HG02623 (cell line): ENCODE results near the gene ZFAND3.
"Not testable (repeated sequence)": the region's sequence is repeated elsewhere in the genome, so short reads cannot be mapped to it uniquely, and the experiment has no call there.

ENCODE experiments used
- ATAC-seq: cut with Tn5 transposase; IDR thresholded peaks from one replicate; pipeline ENCODE4 v1.9.1; 2021; ENCODE audit warnings: moderate library complexity; ENCODE audit not compliant: unreplicated experiment

The ZFAND3 gene

DNA sequence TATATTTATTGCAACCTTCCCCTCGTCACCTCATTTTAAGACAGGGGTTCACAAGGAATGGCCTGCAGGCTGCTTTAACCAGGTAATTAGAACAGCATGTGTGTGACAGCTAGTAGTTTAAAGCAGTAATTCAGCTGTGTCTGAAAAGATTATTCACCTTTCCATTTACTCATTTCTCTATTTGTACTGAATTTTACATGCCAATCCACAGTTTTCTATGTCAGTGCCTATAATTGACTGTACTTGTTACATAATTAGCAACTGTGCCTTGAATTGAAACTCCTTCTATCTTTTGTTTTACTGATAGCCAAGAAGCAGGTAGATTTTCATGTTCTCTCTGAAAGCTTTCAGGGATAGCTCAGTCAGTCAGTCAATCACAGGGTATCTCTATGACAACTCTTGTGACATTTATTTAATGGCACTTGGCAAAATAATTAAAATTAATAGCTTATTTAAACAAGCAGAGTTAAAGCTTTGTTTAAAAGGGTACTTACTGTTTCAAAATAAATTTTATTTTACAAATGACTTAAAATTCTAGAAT, 214.0 kb downstream of the ZFAND3 start:
- ATAC-seq, result no peak

DNA sequence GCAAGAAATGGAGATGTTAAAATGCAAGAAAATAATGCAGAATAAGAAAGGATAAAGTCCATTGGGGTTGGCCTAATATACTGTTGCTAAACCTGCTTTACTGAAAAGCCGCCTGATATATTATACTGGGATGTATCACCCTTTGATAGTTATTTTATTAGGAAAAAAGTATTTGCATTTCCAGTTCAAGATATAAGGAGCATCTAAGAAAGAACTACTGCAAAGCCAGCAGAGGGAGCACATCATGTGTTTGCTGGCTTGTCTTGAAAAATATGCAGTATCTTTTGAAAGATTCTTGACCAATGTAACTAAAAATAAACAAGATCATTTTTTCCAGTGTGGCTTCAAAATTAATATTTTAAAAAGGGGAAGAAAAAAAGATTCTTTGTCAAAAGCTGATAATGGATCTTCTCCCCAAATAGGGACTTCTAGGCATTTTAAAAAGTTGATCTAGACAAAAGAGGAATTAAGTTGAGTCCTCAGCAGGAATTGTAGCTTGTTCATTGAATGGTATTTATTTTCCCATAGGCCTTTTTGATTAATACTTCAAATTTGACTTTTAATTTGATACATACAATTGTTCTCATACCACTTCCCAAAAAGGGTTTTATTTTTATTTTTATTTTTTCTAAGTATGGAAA, 214.9 kb downstream of the ZFAND3 start:
- ATAC-seq, result no peak

DNA sequence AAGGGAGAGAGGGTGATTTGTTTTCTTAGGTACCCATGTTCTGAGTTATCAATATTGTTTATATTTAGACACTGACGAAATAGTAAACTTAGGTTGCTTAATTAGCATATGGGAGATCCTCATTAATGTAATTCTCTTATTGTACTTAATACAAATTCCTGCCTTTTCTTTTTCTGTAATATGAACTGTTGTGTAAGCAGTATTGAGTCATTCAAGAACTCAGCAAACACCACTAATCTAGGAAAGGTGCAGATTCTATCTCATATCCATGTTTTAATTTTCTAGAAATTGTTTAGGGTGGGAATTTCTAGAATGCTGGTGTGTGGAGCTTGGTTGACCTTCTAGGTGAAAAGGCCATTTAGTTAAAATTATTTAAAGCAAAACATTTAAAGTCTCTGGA, 216.0 kb downstream of the ZFAND3 start:
- ATAC-seq, result no peak

DNA sequence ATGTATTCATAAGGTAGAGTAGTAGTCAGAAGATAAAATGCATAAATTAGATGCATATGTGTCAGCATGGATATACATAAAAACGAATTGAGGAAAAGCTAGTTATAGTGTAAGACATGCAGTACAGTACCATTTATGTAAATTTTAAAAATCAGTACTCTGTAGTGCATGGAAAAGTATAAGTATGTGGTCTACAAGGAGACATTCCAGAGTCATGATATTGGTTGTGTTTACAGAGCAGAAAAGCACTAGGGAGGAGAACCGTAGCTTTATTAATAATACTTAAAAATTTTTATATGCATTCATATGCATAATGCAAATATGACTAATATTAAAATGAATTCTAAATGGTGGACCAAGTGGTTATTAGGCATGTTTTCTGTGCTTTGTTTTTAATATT, 220.0 kb downstream of the ZFAND3 start:
- ATAC-seq, result no peak

DNA sequence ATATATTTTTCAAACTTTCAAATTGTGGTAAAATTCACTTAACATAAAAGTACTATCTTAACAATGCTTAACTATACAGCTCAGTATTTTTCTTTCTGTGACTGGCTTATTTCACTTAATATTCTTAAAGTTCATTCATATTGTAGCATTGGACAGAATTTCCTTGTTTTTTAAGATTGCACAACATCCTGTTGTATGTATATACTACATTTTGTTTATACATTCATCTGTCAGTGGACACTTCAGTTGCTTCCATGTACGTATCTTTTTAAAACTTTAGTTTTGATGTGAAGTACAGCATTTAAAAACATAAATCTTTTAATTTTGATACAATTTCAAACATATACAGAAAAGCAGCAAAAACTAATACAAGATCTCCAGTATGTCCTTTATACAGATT, 220.7 kb downstream of the ZFAND3 start:
- no peak for ATAC-seq

DNA sequence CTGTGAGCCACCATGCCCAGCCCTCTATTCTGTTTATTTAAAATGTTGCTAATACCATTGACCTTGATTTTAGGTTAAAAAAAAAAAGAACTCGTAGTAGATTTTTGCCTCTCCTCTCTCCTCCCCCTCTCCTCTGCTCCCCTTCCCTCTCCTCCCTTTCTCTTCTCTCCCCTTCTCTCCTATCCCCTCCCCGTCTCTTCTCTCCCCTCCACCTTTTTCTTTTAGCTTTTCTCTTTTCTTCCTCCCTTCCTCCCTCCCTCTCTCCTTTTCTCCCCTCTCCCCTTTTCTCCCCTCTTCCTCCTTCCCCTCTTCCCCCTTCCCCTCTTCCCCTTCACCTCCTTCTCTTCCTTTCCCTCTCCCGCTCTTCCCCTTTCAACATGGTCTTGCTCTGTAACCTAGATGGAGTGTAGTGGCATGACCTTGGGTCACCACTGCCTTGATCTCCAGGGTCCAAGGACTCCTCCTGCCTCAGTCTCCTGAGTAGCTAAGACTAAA, 223.8 kb downstream of the ZFAND3 start:
- ATAC-seq, result no peak

DNA sequence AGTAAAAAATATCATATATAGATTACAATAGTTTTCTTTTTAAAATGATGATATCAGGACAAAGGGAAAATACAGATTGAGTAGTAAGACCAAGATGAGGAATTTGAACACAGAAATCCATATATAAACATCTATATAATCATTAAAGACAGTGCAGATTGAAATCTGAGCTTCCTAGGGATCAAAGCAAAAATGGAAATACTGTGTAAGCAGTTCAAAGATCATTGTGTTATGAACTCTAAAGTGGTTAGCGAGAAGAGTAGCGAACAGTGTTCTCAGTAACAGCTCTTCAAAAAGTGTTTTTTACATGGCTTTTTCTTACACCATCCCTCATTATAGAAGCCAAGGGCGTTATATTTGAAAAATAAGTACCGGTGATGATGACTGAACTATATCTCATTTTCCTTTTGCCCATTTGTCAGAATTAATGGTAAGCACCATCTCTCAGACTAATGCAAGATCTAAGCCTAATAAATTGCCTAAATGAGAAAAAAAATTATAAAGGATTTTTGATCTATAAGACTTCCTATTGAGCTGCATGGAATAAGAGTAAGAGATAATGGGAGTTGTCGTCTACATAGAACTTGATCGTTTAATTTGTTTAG, 226.3 kb downstream of the ZFAND3 start:
- ATAC-seq, result no peak

DNA sequence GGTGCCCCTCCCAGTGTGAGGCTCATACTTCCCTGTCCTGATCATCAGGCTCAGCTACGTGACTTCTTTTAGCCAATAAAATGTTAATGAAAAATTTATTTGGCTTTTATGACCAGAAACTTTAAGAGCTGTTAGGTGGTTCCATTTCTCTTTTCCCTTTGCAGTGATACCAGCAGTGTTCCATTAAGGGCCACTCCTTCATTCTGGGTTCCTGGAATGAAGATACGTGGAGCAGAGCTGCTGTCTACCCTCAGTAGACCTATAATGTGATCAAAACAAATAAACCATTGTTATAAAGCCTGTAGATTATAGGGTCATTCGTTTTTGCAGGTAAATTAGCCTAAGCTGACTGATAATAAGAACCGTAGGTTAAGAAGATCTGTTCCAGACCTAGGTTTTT, 228.0 kb downstream of the ZFAND3 start:
- no peak for ATAC-seq

DNA sequence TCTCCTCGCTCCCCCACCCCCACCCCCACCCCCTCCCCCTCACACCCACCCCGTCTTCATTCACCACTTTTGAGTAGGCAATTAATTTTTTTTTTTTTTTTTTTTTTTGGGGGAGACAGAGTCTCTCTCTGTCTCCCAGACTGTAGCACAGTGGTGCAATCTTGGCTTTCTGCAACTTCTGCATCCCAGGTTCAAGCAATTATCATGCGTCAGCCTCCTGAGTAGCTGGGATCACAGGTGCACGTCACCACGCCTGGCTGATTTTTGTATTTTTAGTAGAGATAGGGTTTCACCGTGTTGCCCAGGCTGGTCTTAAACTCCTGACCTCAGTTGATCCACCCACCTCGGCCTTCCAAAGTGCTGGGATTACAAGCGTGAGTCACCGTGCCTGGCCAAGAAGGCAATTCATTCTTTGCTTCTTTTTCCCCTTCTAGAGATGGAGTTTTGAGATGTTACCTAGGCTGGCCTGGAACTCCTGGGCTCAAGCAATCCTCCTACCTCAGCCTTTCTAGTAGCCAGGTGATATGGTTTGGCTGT, 230.4 kb downstream of the ZFAND3 start:
- ATAC-seq, result not testable (repeated sequence)

DNA sequence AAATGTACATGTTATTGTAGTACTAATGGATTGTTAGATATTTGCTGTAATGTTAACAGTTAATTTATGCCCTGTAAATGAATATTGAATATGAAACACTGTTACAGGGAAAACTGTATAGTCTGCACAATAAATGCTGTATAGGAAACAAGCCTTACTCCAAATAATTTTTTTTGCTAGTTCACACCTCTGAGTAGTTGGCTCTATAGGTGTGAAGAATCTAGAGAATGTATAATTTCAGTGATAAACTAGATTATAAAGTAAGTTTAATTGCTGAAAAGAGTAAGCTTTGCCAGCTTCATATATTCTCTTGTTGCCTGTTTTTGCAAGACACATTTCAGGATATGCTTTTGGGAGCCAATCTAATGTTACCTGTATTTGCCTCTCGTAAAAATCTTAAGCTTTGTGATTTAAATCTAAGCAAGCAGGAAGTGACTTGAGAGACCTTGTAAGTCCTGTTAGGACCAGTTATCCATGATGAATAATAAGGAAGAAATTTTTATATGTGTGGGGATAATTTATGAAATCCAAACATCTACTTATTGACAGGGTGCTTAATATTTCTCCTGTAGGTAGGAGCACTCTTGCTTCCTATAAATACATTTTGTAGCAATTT, 232.4 kb downstream of the ZFAND3 start:
- no peak for ATAC-seq

DNA sequence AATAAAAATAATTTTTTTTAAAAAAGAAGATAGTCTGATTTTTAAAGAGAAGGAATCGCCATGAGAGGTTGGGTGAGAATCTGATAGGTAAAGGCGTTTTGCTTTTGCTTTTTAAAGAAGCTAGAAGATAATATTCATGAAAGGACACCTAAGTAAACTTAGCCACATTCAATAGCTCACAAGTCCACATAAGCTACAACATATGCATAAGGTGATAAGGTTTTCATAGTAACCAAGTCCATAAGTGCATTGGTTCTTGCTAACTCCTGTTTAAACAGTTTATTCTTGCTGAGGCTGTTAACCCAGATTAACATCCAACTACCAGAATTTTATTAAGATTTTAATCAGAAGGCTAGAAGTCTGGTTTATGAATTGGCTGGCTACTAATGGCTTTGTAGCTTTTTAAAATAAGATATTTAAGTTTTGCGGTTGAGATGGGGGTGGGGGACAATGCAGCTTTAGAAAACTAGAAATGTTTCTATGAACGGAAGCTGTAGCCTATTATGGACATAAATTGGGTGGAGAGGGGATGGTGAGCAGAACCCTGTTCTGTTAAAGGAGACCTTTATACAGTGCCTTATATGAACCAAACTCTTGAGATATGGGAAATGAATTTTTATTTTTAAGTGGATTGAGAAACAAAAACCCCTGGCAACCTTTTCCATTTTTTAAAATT, 235.1 kb downstream of the ZFAND3 start:
- no peak for ATAC-seq

DNA sequence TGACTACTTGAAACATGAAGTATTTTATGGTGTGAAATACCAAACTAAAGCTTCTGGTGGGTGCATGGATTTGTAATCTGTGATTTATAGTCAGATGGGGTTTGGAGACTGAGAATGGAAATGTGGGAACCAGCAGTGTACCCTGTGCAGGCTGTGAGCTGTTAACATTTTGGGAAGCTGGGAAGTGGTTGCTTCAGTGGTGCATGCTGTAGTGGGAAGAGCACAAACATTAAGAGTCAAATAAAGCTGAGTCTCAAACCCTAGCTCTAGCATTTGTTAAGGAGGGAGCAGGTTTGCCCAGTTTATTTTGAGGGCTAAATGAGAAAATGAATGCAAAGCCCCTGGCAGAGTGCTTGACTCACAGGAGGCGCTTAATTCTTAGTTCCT, 235.7 kb downstream of the ZFAND3 start:
- no peak for ATAC-seq

DNA sequence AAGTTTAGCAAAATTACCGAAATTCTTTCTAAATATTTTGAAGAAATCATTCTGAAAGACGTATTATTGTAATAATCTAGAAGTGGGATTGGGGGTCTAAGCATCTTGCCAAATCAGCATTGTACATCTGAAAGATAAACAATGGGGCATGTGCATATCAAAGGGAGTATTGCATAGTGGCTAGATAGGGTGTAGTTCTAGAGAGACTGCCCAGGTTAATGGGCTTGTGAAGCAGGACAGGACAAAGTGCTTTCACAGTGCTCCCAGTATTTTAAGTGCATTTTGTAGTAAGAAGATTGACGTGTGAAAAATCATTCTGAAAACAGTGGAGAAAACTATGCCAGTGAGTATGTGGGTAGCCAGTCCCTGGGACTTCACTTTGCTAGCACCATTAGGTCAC, 236.8 kb downstream of the ZFAND3 start:
- ATAC-seq, result no peak

DNA sequence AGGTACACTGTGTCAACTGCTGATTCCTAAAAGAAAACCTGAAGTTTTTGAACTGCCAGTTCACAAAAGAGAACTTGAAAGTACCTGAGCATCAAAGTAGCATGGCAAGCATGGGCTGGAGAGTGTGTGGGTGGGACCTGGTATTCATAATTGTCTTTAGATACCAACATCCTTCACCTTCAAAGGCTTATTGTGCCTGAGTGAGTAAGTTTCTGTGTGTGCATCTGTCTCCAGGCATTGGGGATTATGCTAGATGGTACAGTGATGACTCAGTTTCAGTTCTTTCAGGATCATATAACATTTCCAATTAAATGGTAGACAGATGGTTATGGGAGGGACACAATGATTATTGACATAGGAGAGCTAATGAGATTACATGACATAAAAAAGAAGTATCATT, 238.5 kb downstream of the ZFAND3 start:
- no peak for ATAC-seq

DNA sequence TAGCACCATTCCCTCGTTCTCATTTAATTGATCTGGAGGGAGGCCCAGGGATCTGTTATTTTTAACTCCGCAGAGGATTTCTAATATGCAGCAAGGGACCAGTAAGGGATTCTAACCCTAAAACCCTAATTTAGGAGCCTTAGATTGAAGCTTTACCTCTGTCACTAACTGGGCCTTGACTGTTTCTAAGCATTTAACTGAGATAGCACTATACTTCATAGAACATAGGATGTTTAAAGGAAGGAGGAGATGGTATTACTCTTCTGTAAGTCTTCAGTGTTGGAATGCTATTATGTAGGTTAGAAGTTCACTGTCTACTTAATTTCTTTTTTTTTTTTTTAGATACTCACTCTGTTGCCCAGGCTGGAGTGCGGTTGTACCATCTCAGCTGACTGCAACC, 242.5 kb downstream of the ZFAND3 start:
- ATAC-seq, result no peak

DNA sequence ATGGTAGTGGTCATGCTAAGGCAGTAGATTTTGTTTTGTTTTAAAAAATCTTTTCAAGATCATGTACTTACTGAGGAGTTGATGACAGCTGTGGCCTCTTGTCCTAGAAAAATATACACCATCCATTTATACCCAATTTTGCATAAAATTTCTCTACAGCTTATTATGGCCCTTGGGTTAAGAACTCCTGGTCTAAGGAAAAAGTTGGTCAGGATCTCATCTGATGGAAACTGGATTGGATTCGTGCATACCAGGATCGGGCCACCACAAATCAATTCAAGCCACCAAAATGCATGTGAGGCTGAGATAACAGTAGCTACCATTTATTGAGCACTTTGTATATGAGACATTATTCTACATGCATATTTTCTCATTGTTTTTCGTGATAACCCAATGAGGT, 244.4 kb downstream of the ZFAND3 start:
- no peak for ATAC-seq

DNA sequence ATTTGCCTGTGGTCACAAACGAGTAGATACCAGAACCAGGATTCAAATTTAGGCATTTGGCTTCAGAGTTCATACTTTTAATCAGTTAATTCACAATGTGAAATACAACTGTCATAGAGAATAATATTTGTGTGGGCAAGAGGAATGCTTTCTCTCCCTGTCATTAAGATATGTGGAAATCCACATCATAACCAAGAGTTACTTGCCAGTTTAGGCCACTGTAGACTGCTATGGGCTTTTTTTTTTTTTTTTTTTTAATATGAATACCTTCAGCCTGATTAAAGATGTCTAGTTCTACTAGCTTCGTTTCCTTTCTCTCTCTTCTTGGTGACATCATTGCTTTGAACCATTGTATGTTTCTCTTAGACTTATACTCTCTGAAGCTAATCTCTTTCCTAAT, 244.9 kb downstream of the ZFAND3 start:
- ATAC-seq, result no peak

DNA sequence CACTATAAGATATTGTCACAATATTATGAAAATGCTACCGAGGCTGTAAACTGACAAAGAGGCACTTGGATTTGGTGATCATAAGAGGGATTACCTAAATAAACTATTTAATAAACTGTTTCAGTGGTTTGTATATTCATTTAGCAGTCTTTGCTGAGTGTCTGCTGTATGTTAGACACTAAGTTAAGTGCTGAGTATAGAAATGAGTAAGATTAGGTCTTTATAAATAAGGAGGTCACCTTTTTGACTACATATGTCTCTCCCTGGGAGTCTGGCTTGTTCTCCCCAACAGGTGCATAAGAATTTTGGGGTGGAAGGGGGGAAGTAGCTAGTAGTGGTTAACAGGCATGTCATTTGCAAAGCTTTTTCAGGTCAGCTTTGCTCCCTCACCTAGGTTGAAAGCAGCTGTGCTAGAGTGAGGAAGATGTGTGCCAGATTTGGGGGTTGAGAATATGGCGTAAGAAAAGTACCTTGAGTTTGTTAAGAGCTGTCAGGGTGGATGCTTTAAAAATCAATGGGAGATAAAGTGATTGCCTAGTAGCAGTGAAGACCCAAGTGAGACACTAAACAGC, 246.3 kb downstream of the ZFAND3 start:
- no peak for ATAC-seq

DNA sequence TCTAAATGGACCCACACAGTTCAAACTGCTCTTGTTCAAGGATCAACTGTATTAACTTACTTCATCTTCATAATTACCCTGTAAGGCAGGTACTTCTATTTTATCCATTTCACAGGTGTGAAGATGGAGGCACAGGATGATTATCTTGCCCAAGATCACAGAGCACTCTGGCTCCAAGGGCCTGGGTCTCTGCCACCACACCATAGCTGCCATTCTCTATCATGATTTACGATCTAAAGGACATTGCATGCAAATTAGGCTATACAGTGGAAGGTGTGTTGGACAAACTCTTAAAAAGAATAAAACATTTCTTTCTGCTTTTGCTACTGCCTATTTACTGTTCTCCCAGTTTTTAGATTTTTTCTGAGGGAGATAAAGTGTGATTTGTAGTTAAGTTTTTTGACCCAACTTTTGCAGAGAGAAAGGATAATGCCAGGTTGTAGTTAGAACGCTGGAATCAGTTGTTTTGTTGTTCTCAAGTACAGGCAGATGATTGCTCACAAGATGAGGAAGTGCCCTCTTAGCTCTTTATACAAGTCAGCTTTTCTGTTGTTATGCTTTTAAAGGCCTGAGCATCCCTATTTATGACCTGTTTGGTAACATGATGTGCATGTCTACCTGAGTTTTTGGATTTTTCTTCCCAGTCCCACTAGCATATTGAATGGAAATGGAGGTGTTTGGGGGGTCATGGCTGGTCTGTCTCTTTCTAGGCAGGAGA, 247.9 kb downstream of the ZFAND3 start:
- ATAC-seq, result no peak

DNA sequence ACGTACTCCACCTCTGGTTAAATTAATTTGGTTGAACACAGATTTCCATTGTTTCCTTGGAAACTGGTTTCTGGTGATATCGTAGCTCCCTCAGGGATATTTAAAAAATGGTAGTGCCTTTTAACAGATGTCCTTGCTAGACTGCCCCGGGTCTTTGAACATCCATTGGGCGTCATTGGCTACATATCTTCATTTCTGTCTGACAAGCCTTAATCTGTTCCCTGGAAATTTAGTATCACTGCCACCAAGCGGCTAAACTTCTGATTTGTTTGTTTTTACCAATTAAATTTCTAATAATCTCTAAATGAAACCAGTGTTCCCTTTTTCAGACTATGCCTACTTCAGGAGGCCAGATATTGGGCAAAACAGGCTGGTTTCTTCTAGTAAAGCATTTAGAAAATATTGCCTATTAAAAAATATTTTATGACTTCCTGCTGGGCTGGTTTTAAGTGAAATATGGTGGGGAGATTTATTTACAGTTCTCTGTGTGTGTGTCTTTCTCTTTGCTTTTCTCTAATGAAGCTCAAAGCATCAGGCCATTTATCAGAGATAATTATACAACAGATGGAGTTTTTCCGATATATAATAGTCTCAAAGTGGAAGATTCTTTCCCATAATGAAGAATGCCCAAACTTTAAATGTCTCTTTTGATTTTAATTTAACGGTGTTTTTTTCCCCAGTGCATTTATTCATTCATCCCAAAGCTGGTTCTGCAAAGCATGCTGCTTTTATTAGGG, 249.5 kb downstream of the ZFAND3 start:
- ATAC-seq, result no peak
